Left ventricle myocardium inferior (tissue), 1 donor: ENCODE measurements around the gene MORF4L1. TPM values are rescaled to one million over a fixed set of nuclear protein-coding genes. Genes with fewer than 3 reads are reported as not detected.

ENCODE experiments used
- DNase-seq: peaks from one replicate; pipeline ENCODE4 v3.0.0-alpha.2; 2020
- H3K27ac ChIP-seq: fragments of 200-600 bp; replicated peaks from 2 replicates; pipeline ENCODE4 v1.8.0; 2021
- H3K27me3 ChIP-seq: fragments of 200-600 bp; 2 replicates; pipeline ENCODE4 v1.8.0; 2021; ENCODE audit warnings: low read depth
- H3K36me3 ChIP-seq: fragments of 200-600 bp; 2 replicates; pipeline ENCODE4 v1.8.0; 2021
- H3K4me1 ChIP-seq: fragments of 200-600 bp; 2 replicates; pipeline ENCODE4 v1.8.0; 2021
- H3K4me3 ChIP-seq: fragments of 200-600 bp; 2 replicates; pipeline ENCODE4 v1.8.0; 2021; ENCODE audit warnings: mild to moderate bottlenecking, moderate library complexity
- H3K9me3 ChIP-seq: fragments of 200-600 bp; replicated peaks from 2 replicates; pipeline ENCODE4 v1.8.0; 2021
- CTCF ChIP-seq: fragments of 200-600 bp; IDR thresholded peaks from 2 replicates; pipeline ENCODE4 v1.8.0; 2021; ENCODE audit warnings: antibody characterized with exemption, mild to moderate bottlenecking, borderline replicate concordance
- intact Hi-C: fragments of 100-400 bp; cut with micrococcal nuclease; formaldehyde crosslinking; loops from one replicate; pipeline ENCODE4 v1.11.0; 2022
- total RNA-seq: library from RNA; stranded (reverse); fragmentation: NEBNext Ultra II Directional; extraction: Animal tissue kit (Norgen Biotek cat#: 25700); gene quantifications from one replicate; pipeline ENCODE4 v1.2.1, GENCODE V29; 2021
- donor health status: DM: no; HTN: yes; CAD: no; lungs with severe emphysema.

Gene MORF4L1
- total RNA-seq, 1 donor from 2014 or later = 310 TPM

DNA sequence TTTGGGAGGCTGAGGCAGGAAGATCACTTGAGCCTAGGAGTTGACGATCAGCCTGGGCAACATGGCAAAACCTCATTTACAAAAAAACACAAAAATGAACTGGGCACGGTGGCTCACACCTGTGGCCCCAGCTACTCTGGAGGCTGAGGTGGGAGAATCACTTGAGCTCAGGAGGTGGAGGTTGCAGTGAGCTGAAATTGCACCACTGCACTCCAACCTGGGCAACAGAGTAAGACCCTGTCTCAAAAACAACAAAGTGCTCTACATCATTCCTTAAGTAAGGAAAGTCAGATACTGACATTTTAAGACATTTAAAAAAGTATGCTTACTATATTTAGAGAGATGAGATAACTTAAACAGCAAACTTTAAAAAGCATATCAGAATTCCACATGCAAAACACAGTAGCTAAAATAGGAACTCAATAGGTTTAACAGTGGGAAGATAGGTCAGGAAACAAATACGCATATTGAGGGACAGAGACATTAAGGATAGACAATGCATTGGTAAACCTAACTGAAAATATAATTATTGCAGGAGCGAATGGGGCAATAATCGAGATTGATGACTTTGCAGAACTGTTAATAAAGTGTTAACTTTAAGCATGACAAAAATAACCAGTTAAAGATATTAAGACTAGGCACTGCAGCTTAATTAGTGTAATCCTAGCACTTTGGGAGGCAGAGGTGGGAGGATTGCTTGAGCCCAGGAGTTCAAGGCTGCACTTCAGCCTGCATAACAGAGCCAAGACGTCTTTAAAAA lies 32.1 kb downstream of the MORF4L1 start:
- TF ChIP-seq CTCF = no peak
- Histone ChIP-seq H3K4me3 (no peak overlapping the region), H3K9me3 (no peaks in the 10 kb centered on the region), H3K4me1 (peaks cover 81% of the 10 kb centered on the region), H3K36me3 (peaks cover 76% of the 10 kb centered on the region), H3K27ac (peak overlapping the region; percentile 0), H3K27me3 (no peaks in the 10 kb centered on the region)
- no peak for DNase-seq
- intact Hi-C loops = no loop called here

DNA sequence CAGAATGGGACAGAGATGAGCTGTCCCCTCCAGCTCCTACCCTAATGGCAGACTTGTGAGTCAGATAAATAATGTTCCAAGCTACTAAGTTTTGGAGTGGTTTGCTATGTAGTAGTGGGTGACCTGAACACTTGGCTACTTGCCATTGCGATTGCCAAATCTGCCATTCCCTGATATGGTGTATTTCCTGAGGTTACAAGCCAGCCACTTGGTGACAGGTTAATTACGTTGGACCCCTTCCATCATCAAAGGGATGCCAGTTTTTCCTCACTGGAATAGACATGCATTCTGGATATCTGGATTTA lies 33.6 kb downstream of the MORF4L1 start:
- no peaks in the 10 kb centered on the region for H3K9me3 ChIP-seq
- H3K4me1 ChIP-seq = peaks cover 81% of the 10 kb centered on the region
- H3K27me3 ChIP-seq = no peaks in the 10 kb centered on the region
- no peak overlapping the region for H3K4me3 ChIP-seq
- DNase-seq = no peak
- no peak for TF ChIP-seq CTCF
- intact Hi-C loops = no loop called here
- no peak overlapping the region for H3K27ac ChIP-seq
- peaks cover 72% of the 10 kb centered on the region for H3K36me3 ChIP-seq

DNA sequence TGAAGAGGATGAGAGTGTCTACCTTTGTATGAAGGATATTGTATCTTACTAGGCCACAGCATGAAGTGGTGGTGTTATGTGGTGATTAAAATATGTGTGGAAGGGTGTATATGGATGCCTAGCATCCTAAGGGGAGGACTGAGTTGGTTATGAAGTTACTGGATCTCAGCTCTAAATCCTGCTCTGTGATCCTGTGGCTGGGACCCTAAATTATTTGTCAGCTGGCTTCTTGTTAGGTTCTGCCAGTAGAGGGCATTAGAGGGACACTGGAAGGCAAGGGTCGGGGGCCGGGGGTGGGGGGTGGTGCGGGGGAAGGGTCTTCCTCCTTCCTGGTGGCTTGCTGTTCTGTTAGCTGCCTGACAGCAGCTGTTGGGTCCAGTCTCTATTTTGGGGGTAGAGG lies 34.9 kb downstream of the MORF4L1 start:
- Histone ChIP-seq H3K27ac (no peak overlapping the region), H3K36me3 (peaks cover 64% of the 10 kb centered on the region), H3K4me1 (peaks cover 68% of the 10 kb centered on the region), H3K9me3 (no peaks in the 10 kb centered on the region), H3K27me3 (no peaks in the 10 kb centered on the region), H3K4me3 (no peak overlapping the region)
- DNase-seq = no peak
- intact Hi-C loops = no loop called here
- TF ChIP-seq CTCF = peak; percentile 27

- Histone ChIP-seq H3K4me1 (peaks cover 63% of the 10 kb centered on the region), H3K27ac (no peak overlapping the region), H3K36me3 (peaks cover 48% of the 10 kb centered on the region), H3K9me3 (no peaks in the 10 kb centered on the region), H3K27me3 (no peaks in the 10 kb centered on the region), H3K4me3 (no peak overlapping the region)
- intact Hi-C loops = no loop called here
- TF ChIP-seq CTCF = no peak
- no peak for DNase-seq
Measured at GRCh38 chr15:78909160-78909695, 36.5 kb downstream of the MORF4L1 start.

GRCh38 chr15:78909791-78910228 lies 37.1 kb downstream of the MORF4L1 start:
- intact Hi-C loops = loop anchor here (5.0 kb wide), 1 partner anchor 67 kb away; no protein-coding TSS in a partner anchor
- DNase-seq = no peak
- H3K4me1 ChIP-seq = peaks cover 63% of the 10 kb centered on the region
- no peaks in the 10 kb centered on the region for H3K9me3 ChIP-seq
- TF ChIP-seq CTCF = peak; percentile 71
- peaks cover 42% of the 10 kb centered on the region for H3K36me3 ChIP-seq
- H3K27ac ChIP-seq = no peak overlapping the region
- no peaks in the 10 kb centered on the region for H3K27me3 ChIP-seq
- no peak overlapping the region for H3K4me3 ChIP-seq
